Sigmoid colon (tissue), 4 donors: Measurements from ENCODE around the gene MPV17L.

ENCODE experiments used
- CTCF ChIP-seq, 4 experiments: fragments of 450-650 bp in 3 of 4; fragments of 200-600 bp in 1 of 4; IDR thresholded peaks; one replicate each; pipeline ENCODE4 v1.5.1; 2016 to 2019; ENCODE audit warnings: antibody characterized with exemption in 4 of 4, mild to moderate bottlenecking in 3 of 4, moderate library complexity in 2 of 4
- EP300 ChIP-seq, 4 donors: sonication (generic); formaldehyde crosslinking; IDR thresholded peaks; one replicate each; pipeline ENCODE4 v1.6.1; 2017; ENCODE audit warnings: antibody characterized with exemption in 4 of 4
- POLR2AphosphoS5 ChIP-seq, 4 donors: sonication (generic); formaldehyde crosslinking; IDR thresholded peaks; one replicate each; pipeline ENCODE4 v1.6.1; 2017; ENCODE audit warnings: antibody characterized with exemption in 4 of 4

- no peak for TF ChIP-seq CTCF (IDR thresholded peaks at IDR 0.05)
- TF ChIP-seq POLR2AphosphoS5 (IDR thresholded peaks at IDR 0.05) = no peak
- TF ChIP-seq EP300 (IDR thresholded peaks at IDR 0.05) = no peak
Measured at GRCh38 chr16:15422222-15422621, 26.7 kb downstream of the MPV17L start.
